ENCODE measurements around the gene PLA2G7. TPM values are rescaled to one million over a fixed set of nuclear protein-coding genes. Genes with fewer than 3 reads are reported as not detected.

The PLA2G7 gene
- total RNA-seq, 1 experiment from 2014 or later = 1.7 TPM

DNA sequence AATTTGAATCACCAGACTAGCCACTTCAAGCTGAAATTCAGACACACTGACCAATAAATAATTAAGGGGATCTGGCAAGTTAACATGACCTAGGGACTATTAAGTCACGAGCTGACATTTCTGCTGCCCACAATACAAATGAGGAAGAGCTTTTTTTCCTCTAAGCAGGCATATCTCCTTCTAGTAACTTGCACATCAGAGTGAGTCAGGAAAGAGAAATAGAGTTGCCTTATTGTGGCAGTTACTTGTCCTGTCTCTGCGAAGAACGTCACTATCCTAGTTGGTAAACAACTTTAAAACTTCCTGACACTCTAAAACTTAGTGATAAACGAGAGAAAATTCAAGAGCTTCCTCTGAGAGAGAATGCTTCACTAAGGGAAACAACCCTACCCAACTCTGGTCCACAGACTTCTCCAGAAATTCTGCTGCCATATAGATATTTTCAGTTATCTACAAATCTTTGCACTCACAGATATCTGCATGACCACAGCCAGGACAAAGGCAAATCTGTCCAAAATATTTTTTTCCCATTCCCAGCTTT, 4.2 kb downstream of the PLA2G7 start:
- Histone ChIP-seq H2BK5ac (ENCODE audit: insufficient read length, low read length) (no peak overlapping the region), H2AK5ac (ENCODE audit: insufficient read length, low read length) (no peak overlapping the region), H3K9ac (ENCODE audit: extremely low read depth, insufficient read length, low read length) (no peak overlapping the region)

More for the DNA sequence above, 4.2 kb downstream of the PLA2G7 start:
- no peak overlapping the region for H2BK15ac ChIP-seq (ENCODE audit: low read depth, low read length)
- no peak overlapping the region for H4K5ac ChIP-seq (ENCODE audit: insufficient read length, low read depth, low read length)
- H3K27ac Mint-ChIP-seq = no peak overlapping the region
- H3K4me2 ChIP-seq (ENCODE audit: insufficient read depth, insufficient read length, low read length) = no peak overlapping the region
- H4K91ac ChIP-seq (ENCODE audit: insufficient read length, low read depth, low read length) = no peak overlapping the region
- no peak overlapping the region for H3K18ac ChIP-seq (ENCODE audit: insufficient read length, low read depth, low read length)
- no peaks in the 10 kb centered on the region; a peak in 1 of 5 replicates for H3K9me3 Mint-ChIP-seq
- no peak overlapping the region for H2BK20ac ChIP-seq (ENCODE audit: low read depth, low read length, poor library complexity, severe bottlenecking)
- peaks cover 11% of the 10 kb centered on the region for H3K23me2 ChIP-seq (ENCODE audit: insufficient read length, low read depth, low read length, poor library complexity, severe bottlenecking)
- no peak overlapping the region for H3T11ph ChIP-seq (ENCODE audit: low read length)
- H3K27ac ChIP-seq (ENCODE audit: insufficient read length, low read depth, low read length) = no peak overlapping the region
- H3K23ac ChIP-seq (ENCODE audit: insufficient read length, low read depth, low read length) = no peak overlapping the region
- peaks cover 15 to 22% of the 10 kb centered on the region in 2 experiments for H3K4me1 Mint-ChIP-seq
- no peak overlapping the region for H3K14ac ChIP-seq (ENCODE audit: insufficient read depth, low read length)
- H4K20me1 ChIP-seq (ENCODE audit: control insufficient read depth, insufficient read depth, insufficient read length) = peaks cover 2% of the 10 kb centered on the region
- no peak overlapping the region for H2AFZ ChIP-seq (ENCODE audit: low read length)
- H3K79me1 ChIP-seq (ENCODE audit: insufficient read depth, low read depth, low read length, poor library complexity, severe bottlenecking) = no peaks in the 10 kb centered on the region
- H2BK120ac ChIP-seq (ENCODE audit: low read depth, low read length, poor library complexity, severe bottlenecking) = no peak overlapping the region
- no peak overlapping the region for H4K8ac ChIP-seq (replicated peaks; ENCODE audit: insufficient read length, low read depth, low read length)
- no peak overlapping the region for H3K4me3 Mint-ChIP-seq
- no peak for DNase-seq
- H3K27me3 ChIP-seq (ENCODE audit: insufficient read depth, low read length) = peaks cover 3% of the 10 kb centered on the region; the same call in 1 of the 2 replicates
- H2BK12ac ChIP-seq (ENCODE audit: insufficient read length, low read depth, low read length) = no peak overlapping the region
- no peaks in the 10 kb centered on the region for H3K9me3 ChIP-seq (ENCODE audit: control insufficient read depth, low read depth, low read length)
- H3K27me3 Mint-ChIP-seq (ENCODE audit: low read depth) = peaks cover 26% of the 10 kb centered on the region
- no peaks in the 10 kb centered on the region for H3K4me1 ChIP-seq (ENCODE audit: insufficient read depth, low read length)
- no peaks in the 10 kb centered on the region for H3K36me3 Mint-ChIP-seq (ENCODE audit: insufficient read depth in 1 of 3, low read depth in 3 of 3)
- no CpG with 5 or more reads among the region's 4 CpGs for WGBS (ENCODE audit: extremely low coverage, insufficient read length, low lambda C conversion rate)
- TF ChIP-seq, protein P1, sequence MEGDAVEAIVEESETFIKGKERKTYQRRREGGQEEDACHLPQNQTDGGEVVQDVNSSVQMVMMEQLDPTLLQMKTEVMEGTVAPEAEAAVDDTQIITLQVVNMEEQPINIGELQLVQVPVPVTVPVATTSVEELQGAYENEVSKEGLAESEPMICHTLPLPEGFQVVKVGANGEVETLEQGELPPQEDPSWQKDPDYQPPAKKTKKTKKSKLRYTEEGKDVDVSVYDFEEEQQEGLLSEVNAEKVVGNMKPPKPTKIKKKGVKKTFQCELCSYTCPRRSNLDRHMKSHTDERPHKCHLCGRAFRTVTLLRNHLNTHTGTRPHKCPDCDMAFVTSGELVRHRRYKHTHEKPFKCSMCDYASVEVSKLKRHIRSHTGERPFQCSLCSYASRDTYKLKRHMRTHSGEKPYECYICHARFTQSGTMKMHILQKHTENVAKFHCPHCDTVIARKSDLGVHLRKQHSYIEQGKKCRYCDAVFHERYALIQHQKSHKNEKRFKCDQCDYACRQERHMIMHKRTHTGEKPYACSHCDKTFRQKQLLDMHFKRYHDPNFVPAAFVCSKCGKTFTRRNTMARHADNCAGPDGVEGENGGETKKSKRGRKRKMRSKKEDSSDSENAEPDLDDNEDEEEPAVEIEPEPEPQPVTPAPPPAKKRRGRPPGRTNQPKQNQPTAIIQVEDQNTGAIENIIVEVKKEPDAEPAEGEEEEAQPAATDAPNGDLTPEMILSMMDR (conservative IDR thresholded peaks at IDR 0.05) = no peak
- no peak overlapping the region for H3K4ac ChIP-seq (ENCODE audit: low read depth, low read length)
- H3K79me2 ChIP-seq (ENCODE audit: insufficient read depth, low read length) = no peaks in the 10 kb centered on the region
- no peak overlapping the region for H3K56ac ChIP-seq (ENCODE audit: insufficient read length, low read depth, low read length)
